Pulmonary artery endothelial cell (primary cell): ENCODE data around the gene KMT2D. TPM values are rescaled to one million over a fixed set of nuclear protein-coding genes. Genes with fewer than 3 reads are reported as not detected.

ENCODE experiments used
- DNase-seq: peaks from one replicate; pipeline ENCODE4 v3.0.0-alpha.2; 2011; ENCODE audit warnings: low read depth, low spot score
- total RNA-seq: library from RNA; depleted of rRNA; stranded (reverse); fragments of >200 nt; gene quantifications from 2 replicates; pipeline ENCODE4 v1.2.3, GENCODE V29; 2014

Gene KMT2D
- total RNA-seq, 1 donor from 2014 or later = 29.7 TPM

DNA sequence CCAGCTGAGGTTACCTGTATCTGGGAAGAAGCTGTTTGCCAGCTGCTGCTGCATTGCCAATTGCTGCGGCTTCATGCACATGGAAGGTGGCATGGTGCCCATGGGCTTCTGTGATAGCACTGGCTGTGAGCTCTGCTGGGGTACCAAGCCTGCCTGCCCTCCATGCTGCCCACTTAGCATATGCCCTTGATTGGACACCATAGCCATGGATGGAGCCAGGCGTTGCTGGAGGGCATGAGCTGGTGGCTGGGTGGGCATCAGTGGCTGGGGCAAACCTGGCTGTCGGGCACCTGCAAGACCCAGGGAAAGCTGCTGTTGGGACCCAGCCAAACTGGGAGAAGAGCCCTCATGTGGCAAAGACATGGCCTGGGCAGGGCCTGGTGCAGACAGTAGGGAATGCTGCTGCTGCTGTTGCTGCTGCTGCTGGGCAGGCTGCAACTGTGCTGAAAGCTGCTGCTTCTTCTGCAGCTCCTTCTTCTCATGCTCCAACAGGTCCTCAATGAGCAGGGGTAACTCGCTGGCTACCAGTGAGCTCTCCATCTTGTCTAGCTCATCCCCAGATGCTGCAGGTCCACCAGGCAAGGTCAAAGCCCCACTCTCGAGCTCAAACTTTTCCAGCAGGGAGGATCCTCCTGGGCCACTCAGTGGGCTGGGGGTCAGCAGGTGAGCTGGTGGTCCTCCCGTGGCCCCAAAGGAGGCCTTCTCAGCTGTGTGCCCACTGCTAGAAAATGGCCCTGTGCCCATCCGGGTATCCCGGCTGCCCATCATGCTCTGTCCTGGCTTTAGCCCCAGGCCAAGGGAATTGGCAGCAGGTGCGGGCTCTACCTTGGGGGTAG, 23.3 kb downstream of the KMT2D start:
- no peak for DNase-seq

DNA sequence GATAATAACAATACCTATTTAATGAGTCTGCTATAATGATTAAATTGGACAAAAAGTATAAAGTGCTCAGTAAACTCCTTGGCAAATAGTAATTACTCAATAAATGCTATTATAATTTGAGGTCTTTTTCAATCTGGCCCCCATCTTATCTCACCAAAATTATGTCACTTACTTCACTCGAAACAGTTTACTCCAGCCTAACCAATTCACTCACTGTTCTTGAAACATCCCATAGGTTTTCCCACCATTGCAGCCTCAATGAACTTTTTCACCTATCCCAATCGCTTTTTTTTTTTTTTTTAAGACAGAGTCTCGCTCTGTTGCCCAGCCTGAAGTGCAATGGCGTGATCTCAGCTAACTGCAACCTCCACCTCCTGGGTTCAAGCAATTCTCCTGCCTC, 24.6 kb downstream of the KMT2D start:
- no peak for DNase-seq

GRCh38 chr12:49034286-49034622, 26.3 kb downstream of the KMT2D start:
- DNase-seq = no peak

DNA sequence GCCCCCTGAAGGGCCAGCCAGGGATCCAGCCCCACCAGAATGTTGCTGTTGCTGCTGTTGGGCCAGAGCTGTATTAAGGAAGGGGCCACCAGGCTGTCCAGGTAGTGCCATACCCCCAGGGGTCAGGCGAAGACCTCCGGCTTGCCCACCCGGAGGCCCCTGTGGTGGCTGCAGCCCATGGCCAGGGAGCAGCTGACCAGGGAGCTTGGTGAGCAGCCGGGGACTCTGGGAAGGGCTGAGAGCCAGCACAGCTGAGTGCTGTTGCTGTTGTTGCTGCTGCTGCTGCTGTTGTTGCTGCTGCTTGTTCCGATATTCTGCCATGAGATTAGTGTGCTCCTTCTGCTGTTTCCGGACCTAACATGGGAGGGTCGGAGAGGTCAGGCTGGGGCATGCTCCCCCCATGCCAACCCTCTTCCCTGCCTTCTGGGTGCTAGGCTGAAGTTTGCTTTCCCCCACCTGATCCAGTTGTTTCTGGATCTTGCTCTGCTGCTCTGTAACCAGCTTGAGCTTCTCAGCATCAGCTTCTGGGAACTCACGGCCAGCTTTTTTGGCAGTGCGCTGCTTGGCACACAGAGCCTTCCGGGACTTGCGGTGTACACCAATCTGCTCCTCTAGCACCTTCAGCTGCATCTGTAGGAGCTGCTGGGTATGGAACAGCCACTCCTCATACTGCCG, 26.8 kb downstream of the KMT2D start:
- no peak for DNase-seq

DNA sequence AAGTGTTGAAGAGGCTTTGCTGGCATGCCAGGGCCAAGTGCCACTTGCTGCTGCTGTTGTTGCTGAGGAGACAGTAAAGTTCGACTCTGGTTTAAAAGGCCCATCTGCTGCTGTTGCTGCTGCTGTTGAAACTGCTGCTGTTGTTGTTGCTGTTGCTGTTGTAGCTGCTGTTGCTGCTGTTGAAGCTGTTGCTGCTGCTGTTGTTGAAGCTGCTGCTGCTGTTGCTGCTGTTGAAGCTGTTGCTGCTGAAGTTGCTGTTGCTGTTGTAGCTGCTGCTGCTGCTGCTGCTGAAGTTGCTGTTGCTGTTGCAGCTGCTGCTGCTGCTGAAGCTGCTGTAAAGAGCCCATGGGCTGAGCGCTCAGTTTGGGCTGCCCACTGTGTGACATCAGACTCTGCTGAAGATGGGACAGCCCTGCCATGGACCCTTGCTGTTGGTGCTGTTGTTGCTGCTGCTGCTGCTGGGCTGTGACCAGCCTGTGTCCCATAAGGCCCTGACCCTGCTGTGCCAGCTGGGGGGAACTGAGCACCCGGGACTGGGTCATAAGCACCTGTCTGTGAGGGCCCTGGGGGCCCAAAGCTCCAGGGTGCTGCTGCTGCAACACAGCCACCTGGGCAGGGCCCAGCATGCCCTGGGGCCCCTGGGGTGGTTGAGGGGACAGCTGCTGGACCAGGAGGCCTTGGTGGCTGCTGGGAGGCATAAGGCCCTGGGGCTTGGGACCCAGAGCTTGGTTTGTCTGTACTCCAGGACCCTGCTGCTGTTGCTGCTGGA, 27.7 kb downstream of the KMT2D start:
- DNase-seq = no peak

DNA sequence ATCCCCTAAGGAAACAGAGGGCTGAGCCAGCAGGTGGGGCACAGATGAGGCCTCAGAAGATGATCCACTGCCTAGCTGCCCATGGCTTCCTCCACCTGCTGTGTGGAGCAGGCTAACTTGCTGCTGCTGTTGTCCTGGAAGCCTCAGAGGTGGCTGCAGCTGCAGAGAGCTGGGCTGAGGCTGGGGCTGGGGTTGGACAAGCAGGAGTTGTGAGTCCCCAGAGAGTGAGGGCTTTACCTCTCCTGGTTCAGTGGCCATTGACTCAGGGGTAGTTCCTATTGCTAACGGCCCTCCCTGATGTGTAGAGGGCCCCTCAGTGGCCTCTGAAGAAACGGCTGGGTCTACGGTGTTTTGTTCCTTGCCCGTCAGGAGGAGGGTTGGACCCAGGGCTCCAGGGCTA, 28.3 kb downstream of the KMT2D start:
- no peak for DNase-seq

- no peak for DNase-seq
Measured at GRCh38 chr12:49031573-49032161, 28.9 kb downstream of the KMT2D start.

DNA sequence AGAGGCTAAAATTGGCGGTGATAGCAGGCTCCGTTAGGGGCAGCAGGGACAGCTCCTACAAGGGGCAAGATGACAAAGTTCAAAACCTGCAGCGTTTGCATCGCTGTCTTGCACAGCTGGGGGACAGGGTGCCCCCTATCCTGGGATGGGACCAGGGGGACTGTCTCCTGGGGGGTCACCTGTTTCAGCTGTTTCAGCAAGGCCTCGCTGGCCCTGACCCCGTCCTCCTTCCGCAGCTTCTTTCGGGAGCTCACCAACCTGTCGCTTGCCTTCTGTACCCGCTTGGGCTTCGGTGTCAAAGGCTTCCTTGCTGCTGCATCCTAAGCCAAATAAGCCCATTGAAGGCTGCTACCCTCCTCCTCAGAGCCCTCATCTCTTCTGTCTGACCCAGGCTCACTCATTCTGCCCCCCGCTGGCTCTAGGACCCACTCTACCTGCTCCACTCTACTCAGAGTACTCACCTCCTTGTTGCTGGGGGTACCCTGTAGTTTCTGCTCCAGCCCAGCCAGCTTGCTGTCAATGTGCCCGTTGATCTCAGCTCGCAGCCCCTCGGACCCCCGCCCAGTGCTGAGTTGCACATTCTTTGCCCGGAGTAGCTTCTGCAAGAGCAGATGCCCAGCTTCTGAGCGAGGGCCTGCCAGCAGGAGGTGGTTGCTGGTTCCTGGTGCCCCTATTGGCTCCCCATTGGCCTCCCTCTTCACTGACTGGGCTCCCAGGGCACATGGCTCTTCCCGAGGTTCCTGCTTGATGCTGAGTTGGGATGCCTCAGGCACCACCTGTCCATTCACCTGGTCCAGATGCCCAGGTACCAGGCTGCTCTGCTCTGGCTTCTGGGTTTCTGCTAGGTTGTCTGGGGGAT, 29.7 kb downstream of the KMT2D start:
- DNase-seq = no peak

- no peak for DNase-seq
Measured at GRCh38 chr12:49030119-49030518, 30.5 kb downstream of the KMT2D start.

- no peak for DNase-seq
Measured at GRCh38 chr12:49028666-49029275, 31.8 kb downstream of the KMT2D start.

GRCh38 chr12:49027846-49028555, 32.6 kb downstream of the KMT2D start:
- no peak for DNase-seq

DNA sequence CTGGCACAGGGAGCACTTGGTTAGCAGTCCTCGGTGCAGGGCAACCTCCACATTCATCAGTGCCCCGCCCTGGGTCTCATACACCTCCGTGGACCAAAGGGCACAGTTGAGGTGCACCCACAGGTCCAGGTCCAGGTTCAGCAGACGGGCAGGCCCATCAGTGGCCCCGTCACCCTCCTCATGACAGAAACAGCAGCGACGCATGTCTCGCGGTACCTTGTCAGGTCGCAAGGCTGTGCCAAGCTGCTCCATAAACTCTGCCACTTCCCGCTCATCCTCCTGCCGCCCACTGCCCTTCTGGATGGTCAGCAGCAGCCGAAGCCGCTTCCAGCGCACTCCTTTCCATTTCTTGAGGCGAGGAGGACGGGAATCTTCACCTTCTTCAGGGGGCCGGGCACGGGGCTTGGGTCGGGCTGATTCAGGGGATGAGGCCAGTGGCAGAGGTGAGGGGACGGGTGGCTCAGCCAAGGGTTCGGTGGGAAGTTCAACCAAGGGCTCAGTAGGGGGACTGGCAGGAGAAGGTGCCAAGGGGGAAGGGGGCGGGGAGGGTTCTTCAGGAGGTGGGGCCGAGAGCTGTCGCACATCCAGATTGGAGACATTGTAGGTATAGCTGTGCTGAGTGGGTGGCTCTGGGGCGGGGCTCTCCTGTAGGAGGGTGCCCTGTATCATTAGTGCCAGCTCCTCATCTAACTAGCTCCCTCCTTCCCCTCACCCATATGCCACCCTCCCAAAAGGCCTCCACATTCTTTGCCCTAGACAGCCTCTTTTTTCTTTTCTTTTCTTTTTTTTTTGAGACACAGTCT, 33.7 kb downstream of the KMT2D start:
- DNase-seq = no peak

- DNase-seq = no peak
Measured at GRCh38 chr12:49026101-49026500, 34.5 kb downstream of the KMT2D start.

GRCh38 chr12:49025463-49025862, 35.1 kb downstream of the KMT2D start:
- DNase-seq = no peak

GRCh38 chr12:49024543-49024942, 36.1 kb downstream of the KMT2D start:
- no peak for DNase-seq

- no peak for DNase-seq
Measured at GRCh38 chr12:49023812-49024211, 36.8 kb downstream of the KMT2D start.

- no peak for DNase-seq
Measured at GRCh38 chr12:49022558-49023178, 37.9 kb downstream of the KMT2D start.

- no peak for DNase-seq
Measured at GRCh38 chr12:49021292-49021915, 39.2 kb downstream of the KMT2D start.
